ENCODE measurements around the gene SH2D2A.

Gene SH2D2A

DNA sequence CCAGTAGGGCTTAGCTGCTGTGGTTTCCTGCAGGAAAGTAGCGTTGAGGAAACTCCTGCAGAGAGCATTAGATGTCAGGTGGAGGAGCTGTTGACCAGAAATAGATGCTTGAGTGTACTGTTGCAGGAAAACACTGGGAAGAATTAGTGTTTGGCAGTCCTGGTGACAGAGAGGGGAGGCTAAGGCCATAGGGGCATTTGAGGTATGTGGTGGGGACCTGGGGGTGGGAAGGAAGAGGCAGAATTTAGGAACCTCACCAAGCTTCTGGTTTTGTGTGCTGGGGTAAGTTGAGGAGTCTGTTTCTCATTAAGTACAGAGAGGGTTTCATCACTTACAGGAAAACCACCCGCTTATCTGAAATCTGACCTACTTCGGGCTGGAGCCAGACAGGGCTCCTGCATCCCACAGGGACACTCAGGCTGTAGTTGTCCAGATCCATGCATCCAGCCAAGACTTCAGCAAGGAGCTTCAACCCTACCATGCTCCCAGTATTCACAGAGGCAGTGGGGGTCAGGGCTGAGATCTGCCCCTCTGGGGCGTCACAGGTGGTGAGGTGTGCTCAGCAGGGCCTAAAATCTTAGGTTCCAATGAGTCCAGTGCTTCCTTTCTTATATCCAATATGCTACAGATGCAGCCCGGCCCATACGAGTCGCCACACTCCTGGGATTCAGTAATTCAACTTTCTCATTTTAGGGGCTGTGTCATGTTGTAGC, 15.1 kb downstream of the SH2D2A start:
- no peak for DNase-seq

DNA sequence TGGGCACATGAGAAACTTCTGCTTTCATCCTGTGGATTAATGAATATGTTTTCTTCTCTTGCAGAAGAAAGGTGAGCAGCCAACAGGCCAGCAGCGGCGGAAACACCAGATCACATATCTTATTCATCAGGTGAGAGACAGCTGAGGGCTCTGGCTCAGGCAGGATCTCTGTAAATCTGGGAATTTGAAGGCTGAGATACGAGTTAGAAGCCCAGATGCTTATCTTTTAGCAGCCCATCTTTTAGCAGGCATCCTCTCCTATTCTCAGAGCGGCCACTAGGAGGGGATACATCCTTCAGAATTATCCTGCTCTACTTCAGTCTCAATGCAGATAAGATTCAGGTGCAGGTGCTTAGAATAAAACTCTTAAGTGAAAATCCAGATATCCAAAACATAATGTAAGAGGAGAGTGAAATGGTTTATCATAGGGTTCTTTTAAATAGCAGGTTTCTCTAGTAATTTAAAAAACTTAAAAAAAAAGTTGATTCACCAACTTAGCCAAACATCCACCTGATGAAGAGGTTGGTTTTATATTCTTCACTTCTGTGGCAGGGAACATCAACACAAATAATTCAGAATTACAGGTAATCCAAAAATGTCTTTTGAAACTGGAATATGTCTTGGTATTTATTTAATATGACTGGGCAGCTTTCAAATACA, 19.3 kb downstream of the SH2D2A start:
- DNase-seq: peak; percentile 50

DNA sequence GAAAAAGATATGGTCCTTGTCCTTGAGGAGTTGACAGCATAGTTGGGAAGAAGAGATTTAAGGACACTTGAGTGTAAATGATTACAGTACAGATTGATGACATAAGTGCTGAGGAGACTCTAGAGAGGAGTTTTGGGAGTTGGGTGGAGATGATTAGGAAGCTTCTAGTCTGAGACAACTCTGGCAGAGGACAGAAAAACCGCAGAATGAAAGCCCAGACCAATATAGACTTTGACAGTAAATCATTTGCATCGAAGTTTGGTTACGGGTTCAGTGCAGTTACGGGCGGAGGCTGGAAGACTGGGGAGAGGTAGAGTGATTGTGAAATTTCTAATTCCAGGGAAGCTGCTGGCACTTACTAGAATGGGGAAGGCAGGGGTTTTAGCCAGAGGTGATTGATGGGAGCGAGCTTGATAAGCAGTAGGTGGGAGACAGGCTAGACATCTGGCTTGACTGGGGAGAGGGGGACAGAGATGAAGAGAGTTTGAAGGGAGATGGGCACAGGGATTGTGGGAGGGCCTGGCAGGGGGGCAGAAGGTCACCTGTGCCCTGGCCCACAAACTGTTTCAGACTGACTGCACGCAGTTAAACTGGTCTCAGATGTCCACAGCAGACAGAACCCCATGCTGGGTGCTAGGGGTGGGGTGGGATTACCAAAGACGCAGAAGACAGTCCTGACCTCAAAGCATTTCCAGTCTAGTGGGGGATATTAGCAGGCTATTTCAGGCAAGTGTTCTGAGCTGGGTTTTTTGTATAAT, 20.1 kb downstream of the SH2D2A start:
- no peak for DNase-seq

DNA sequence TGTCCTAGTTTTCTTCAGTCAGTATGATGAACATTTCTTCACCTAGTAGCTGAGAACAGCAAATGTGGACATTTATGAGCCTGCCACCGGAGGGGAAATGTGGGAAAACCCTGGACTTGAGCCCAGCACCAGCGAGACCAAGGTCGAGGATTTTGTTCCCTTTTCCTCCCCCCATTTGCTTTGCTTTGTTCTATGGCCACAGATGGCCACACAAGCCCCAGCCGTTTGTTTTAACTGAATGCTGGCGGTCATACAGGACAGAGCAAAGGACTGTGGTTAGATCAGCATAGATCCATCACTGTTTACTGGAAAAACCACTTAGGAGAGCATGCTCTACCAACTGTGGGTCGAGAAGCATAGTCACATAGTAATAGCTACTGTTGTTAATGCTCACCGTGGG, 20.9 kb downstream of the SH2D2A start:
- DNase-seq: no peak

DNA sequence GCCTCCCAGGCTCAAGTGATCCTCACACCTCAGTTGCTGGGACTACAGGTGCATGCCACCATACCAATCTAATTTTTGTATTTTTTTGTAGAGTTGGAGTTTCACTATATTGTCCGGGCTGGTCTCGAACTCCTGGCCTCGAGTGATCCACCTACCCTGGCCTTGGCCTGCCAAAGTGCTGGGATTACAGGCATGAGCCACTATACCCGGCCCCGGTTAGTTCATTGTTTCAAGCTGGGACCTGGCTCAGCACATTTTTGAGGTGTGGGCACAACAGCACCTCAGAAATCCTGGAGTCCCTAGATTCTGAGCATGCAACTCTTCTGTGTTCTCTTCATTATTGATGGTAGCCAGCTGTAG, 21.3 kb downstream of the SH2D2A start:
- no peak for DNase-seq

DNA sequence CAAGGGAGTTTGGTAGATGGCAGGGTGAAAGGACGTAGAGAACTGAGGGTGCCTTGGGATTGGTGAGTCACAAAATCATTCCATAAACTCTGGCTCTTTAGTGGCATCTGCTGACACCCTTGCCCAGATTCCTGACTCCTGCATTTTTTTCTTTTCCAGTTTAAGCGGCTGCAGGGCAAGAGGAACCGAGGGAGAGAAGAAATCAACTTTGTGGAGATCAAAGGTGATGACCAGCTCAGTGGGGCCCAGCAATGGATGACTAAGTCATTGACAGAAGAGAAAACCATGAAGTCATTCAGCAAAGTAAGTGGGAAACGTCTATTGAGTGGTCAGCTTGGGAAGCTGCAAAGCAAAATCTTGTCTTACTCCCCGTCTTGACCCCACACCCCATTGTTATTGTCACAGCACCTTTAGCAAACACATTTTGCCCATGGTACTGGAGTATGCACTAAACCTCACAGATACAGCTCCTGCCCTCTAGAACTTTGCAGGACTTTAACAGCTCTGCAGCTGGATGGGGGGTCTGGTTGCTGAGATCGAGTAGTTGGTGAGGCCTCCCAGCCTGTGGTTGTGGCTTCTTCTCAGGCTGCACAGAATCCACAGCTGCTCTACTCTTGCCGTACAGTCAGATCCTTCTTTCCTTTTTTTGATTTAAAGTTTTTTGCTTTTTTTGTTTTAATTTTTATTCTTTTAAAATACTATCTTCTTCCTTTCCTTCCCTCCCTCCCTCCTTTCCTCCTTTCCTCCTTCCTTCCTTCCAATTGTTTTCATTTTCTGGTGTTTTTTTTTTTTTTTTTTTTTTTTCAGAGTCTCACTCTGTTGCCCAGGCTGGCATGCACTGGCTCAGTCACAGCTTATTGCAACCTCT, 21.9 kb downstream of the SH2D2A start:
- DNase-seq: no peak

DNA sequence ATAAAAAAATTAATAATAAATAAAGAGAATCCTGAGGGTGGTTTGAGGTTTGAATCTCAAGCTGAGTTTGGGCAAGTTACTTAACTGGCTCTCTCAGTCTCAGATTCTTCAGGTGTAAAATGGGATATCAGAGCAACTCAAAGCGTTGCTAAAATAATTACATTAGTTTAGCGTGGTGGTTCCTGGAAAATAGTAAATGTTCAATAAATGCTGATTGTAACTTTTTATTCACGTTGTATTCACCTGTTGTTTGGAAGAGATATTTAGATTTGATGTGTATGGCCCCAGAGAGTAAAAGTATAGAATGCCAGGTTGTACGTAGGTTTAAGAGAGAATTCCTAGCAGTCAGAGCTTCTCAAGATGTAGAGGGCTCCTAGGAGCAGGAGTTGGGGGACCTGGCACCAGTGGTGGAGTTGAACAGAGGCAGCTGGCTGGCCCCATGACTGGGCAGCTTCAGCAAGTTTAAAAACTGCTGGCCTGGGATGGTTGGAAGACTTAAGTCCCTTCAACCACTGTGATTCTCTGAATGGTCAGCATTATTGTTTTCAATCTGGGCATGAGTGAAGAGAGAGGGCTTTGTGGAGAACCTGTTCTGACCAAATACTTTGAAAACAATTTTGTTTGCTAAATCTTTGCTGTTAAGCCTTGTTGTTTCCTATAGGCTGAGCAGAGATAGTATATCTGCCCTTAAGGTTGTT, 26.9 kb downstream of the SH2D2A start:
- no peak for DNase-seq

DNA sequence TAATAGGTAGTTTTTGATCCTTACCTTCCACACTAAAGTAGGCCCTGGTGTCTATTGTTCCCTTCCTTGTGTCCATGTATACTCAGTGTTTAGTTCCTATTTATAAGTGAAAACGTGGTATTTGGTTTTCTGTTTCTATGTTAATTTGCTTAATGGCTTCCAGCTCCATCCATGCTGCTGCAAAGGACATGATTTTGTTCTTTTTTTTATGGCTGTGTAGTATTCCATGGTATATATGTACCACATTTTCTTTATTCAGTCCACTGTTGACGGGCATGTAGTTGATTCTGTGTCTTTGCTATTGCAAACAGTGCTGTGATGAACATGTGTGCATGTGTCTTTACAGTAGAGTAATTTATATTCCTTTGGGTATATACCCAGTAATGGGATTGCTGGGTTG, 28.5 kb downstream of the SH2D2A start:
- DNase-seq: no peak

DNA sequence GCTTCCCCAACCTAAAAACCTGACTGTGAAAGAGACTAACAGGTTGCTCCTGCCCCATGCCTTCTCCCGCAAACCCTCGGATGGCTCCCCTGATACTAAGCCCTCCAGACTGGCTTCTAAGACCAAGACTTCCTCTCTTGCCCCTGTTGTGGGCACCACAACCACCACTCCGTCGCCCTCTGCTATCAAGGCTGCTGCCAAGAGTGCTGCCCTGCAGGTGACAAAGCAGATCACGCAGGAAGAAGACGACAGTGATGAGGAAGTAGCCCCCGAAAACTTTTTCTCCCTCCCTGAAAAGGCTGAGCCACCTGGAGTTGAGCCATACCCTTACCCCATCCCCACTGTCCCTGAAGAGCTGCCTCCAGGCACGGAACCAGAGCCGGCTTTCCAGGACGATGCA, 30.0 kb downstream of the SH2D2A start:
- DNase-seq: no peak

DNA sequence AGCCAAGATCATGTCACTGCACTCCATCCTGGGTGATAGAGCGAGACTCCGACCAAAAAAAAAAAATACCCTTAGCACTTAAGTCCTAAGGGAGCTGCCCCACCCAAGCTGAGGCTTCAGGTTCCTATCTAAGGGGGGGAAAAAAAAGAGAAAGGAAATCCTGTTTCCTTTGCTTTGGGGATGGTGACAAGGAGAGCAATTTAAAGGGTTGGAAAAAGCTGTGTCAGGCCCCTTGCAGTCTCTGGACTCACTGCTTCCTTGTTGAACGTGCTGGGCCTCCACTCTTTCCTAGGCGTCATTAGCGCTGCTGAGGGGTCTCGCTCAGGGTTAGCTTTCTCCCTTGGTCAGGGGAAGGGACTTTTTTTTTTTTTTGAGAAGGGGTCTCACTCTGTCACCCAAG, 31.2 kb downstream of the SH2D2A start:
- DNase-seq: no peak

DNA sequence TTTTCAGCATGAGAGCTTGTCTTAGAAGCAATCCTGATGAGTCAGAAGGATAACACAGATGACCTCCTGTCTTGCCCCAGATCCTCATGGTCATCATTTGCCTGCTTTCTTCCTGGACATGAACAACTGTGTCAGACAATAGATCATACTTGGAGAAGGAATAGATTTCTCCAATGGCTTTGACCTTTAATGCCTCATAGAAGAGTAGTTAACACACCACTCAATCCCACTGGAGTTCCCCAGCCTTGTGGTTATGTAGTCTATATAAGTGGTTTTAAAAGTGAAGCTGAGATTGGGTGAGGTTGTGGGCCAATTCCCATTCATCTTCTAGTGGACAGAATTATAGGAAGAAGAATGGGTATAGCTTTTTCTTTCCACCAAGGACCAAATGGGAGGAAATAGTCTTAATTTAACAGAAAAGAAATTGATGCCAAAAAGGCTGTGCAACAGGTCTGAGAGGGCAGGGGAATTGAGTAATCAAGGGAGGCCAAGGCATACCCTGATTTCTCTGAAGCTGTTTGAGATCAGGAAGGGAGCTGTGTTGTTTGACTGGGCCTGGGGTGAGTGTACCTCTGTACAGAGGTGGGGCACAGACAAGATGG, 35.0 kb downstream of the SH2D2A start:
- no peak for DNase-seq

DNA sequence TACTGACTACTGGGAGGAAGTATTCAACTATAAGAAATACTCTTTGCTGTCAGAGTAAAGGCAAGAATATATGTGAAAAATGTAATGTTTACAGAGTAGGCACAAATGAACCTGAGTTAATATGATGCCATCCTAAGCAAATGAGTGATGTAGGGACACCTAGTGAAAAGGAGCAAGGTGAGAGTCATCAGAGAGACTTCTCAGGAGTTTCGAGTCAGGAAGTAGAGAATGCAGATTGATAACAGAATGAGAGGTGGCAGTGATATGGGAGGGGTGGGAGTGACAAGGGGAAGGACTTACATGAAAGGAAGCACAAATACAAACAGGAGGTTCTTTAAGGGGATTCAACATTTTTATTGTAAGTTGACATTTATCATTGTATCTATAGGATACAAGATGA, 39.1 kb downstream of the SH2D2A start:
- DNase-seq: no peak

DNA sequence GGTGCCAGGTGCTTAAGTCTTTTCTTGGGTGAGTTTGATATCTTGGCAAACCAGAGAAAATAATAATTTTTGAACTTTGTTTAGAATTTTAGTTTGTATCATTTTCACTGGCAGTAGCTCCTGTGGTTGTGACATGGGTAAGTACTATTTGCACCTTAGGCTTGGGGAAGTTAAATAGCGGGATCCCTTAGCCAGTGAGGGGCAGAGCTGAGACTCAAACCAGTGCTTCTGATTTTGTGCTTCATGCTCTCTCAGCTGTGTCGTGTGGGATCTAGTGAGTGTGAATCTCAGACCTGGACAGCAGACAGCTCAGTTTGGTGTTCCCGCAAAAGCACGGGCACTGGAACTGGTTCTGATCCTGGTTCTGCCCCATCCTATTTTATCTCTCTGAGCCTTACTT, 39.7 kb downstream of the SH2D2A start:
- DNase-seq: no peak

DNA sequence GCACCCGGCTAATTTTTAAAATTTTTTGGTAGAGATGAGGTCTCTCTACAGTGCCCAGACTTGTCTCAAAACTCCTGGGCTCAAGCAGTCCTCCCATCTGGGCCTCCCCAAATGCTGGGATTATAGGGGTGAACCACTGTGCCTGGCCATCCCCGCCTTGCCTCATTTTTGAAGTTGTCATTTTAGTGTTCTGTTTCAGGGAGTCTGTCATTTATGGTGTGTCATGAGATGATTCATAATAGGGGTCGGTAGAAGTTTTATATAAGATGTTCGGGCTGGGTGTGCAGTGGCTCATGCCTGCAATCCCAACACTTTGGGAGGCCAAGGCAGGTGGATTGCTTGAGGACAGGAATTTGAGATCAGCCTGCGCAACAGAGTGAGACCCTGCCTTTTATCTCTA, 40.8 kb downstream of the SH2D2A start:
- DNase-seq: no peak

DNA sequence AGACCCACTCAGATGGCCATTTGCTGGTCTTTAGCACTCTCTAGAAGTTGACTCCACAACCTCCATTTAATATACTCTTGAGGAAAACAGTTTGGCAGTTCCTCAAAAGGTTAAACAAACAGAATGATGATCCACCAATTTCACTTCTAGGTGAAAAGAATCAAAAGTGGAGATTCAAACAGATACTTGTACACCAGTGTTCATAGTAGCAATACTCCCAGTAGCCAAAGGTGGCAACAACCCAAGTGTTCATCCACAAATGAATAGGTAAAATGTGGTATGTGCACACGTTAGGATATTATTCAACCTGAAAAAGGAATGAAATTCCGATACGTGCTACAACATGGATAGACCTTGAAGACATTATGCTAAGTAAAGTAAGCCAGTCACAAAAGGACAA, 43.0 kb downstream of the SH2D2A start:
- DNase-seq: no peak

DNA sequence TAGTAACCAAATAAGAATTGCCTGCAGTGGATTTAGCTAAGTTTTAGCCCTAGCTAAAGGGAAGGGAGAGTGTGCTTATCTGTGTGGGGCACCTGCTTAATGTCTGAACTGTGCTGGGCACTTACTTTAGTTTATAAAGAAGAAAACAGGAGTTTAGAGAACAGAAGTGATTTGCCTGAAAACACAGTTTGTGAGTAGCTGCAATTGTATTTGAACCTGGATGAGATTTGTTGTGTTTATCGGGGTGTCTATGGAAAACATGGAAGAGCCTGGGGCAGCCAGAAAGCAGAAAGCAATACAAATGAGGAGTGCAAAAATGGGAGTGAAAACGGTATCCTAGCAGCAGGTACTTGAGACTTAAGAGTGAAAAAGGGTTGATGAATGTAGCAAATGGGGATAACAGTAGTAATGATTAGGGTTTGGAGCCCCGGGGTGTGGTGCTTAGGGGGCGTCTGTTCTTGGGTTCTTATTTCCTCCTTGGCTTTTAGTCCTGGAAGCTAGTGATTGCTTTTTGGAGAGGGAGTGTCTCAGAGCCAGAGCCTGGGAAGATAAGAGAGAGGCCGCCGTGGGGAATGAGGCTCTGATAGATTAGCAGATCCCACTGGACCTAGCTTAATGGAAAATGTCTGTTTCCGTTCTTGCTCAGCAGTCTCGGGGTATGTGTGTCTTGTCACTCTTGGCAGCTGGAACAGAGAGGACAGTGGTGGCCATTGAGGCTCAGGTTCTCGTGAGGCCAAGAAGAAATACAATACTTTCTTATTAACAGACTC, 43.7 kb downstream of the SH2D2A start:
- no peak for DNase-seq

DNA sequence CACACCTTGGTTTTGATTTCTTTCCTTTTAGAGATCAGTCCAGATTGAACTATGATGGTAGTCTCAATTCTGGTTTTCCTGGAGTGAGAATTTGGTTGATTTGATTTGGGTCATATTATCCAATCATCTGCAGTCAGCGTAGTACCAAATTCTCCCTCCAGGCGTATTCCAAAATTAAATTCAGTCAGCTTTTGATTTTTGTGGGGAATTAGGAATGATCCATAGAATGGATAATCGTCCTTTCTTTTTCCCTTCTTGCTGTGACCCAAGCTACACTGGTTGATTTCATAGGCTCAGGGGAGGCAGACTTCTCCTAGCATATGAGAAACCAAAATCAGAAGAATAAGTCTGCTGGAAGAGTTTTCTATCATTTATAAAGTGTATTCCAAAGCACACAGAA, 44.4 kb downstream of the SH2D2A start:
- DNase-seq: no peak

DNA sequence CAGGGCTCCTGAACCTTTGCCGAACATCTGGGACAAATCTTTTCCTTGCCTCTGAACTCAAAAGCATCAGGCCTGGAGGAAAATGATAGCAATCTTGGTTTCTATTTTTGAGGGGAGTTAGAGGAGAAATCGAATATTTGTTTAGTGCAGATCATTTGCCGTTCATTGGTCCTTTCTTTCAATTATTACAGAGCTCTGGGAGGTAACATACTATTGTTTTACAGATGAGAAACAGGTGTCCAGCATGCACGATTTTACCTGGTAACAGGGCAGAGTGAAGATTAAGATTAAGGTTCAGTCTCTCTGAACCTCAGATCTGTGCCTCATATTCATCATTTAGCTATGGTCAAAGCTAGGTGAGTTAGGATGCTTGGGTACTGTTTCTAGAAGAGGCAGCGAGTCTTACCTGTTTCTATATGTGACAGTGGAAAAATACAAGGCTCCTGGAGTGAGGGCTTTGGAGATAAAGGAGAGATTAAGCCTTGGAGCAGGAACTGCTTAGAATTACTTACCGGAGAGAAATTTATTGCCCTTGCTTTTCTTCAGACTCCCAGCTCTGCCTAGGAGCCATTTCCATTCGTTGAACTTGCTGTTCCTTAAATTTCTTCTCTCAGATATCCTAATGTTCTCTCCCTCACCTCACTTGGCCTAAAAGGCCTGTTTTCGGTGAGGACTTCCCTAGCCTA, 47.9 kb downstream of the SH2D2A start:
- no peak for DNase-seq

DNA sequence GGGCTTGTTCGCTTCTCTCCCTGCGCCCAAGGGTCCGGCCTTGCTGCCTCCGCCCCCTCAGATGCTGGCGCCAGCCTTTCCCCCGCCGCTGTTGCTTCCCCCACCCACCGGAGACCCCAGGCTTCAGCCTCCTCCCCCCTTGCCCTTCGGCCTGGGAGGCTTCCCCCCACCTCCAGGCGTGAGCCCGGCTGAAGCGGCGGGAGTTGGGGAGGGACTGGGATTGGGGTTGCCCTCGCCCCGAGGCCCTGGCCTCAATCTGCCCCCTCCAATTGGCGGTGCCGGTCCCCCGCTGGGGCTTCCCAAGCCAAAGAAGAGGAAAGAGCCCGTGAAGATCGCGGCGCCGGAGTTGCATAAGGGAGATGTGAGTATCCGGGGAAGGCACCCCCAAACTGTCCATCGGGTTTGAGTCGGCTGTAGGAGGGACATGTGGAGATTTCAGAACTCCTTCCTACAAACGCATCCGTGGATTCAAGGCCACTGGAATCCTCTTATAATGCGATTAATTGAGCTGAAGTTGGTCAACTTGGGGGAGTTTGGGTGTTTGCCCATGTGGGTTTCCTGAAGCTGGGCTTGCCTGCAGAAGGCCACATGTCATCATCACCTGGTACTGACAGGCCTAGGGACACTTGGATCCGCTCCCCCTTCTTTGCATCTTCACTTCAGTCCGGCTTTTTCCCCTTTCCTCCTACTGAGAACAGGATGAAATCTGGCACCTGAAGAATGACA, 48.6 kb downstream of the SH2D2A start:
- DNase-seq: peak; percentile 58
